ENCODE measurements around the gene SEBOX. TPM values are rescaled to one million over a fixed set of nuclear protein-coding genes. Genes with fewer than 3 reads are reported as not detected.

SEBOX gene
- not detected for total RNA-seq

- H3K4me3 ChIP-seq (replicated peaks in 1 of 3) = no peak within 1 kb of the TSS
- DNase-seq = no peak
- no peak within 1 kb of the TSS for H3K27ac ChIP-seq
- intact Hi-C loops (cut with DNase I) = no loop called here
- TF ChIP-seq CTCF (IDR thresholded peaks at IDR 0.05) (no peak), POLR2A (IDR thresholded peaks at IDR 0.05) (no peak)
- H3K36me3 ChIP-seq = peaks cover 27 to 34% of the 10 kb centered on the region in 2 donors
- H3K4me1 ChIP-seq = no peaks in the 10 kb centered on the region
- WGBS, 2 donors = 95 to 97% methylated on average over 13 of the region's 13 CpGs
- H3K27me3 ChIP-seq = no peaks in the 10 kb centered on the region
- no peaks in the 10 kb centered on the region for H3K9me3 ChIP-seq
Observed at GRCh38 chr17:28364665-28365363, at the start of gene SEBOX. SEBOX (minus strand) TSS chr17:28365199; CDS start chr17:28365151, 48 bp downstream.

- Histone ChIP-seq H3K9me3 (no peaks in the 10 kb centered on the region), H3K27ac (no peak overlapping the region), H3K4me3 (replicated peaks in 1 of 3) (no peak overlapping the region), H3K4me1 (no peaks in the 10 kb centered on the region), H3K36me3 (no peaks in the 10 kb centered on the region), H3K27me3 (no peaks in the 10 kb centered on the region)
- TF ChIP-seq POLR2A (IDR thresholded peaks at IDR 0.05) (no peak), CTCF (IDR thresholded peaks at IDR 0.05) (no peak)
- intact Hi-C loops (cut with DNase I) = no loop called here
- WGBS, 2 donors = 61 to 70% methylated on average over 7 of the region's 7 CpGs
- DNase-seq = no peak
Observed at GRCh38 chr17:28413804-28414203, 48.8 kb upstream of the SEBOX start.

- Histone ChIP-seq H3K4me3 (replicated peaks in 1 of 3) (no peak overlapping the region), H3K27ac (no peak overlapping the region), H3K9me3 (no peaks in the 10 kb centered on the region), H3K27me3 (no peaks in the 10 kb centered on the region), H3K36me3 (no peaks in the 10 kb centered on the region), H3K4me1 (no peaks in the 10 kb centered on the region)
- WGBS, 2 donors = 83 to 89% methylated on average over 3 of the region's 3 CpGs
- DNase-seq = no peak
- TF ChIP-seq POLR2A (IDR thresholded peaks at IDR 0.05) (no peak), CTCF (IDR thresholded peaks at IDR 0.05) (no peak)
- intact Hi-C loops (cut with DNase I) = no loop called here
Observed at GRCh38 chr17:28412099-28412498, 47.1 kb upstream of the SEBOX start.

- WGBS, 2 donors = 81 to 83% methylated on average over 1 of the region's 1 CpG
- Histone ChIP-seq H3K27me3 (no peaks in the 10 kb centered on the region), H3K4me3 (replicated peaks in 1 of 3) (no peak overlapping the region), H3K9me3 (no peaks in the 10 kb centered on the region), H3K36me3 (no peaks in the 10 kb centered on the region), H3K27ac (no peak overlapping the region), H3K4me1 (peaks cover 10 to 15% of the 10 kb centered on the region in 2 donors)
- intact Hi-C loops (cut with DNase I) = no loop called here
- no peak for DNase-seq
- TF ChIP-seq POLR2A (IDR thresholded peaks at IDR 0.05) (no peak), CTCF (IDR thresholded peaks at IDR 0.05) (no peak)
Observed at GRCh38 chr17:28407974-28408306, 42.9 kb upstream of the SEBOX start.

- Histone ChIP-seq H3K27ac (no peak overlapping the region), H3K4me3 (replicated peaks in 1 of 3) (no peak overlapping the region), H3K27me3 (no peaks in the 10 kb centered on the region), H3K4me1 (peaks cover 10 to 15% of the 10 kb centered on the region in 2 donors), H3K9me3 (no peaks in the 10 kb centered on the region), H3K36me3 (no peaks in the 10 kb centered on the region)
- intact Hi-C loops (cut with DNase I) = no loop called here
- WGBS, 2 donors = 85 to 89% methylated on average over 5 of the region's 5 CpGs
- no peak for TF ChIP-seq POLR2A (IDR thresholded peaks at IDR 0.05)
- TF ChIP-seq CTCF (IDR thresholded peaks at IDR 0.05) = no peak
- no peak for DNase-seq
Observed at GRCh38 chr17:28407130-28407973, 42.4 kb upstream of the SEBOX start.

All from thyroid gland (tissue), 4 donors.